HTERT RPE-1 (cell line): Measurements from ENCODE around the gene MAP1LC3B.

Source experiments
- in situ Hi-C: fragments of 300-500 bp; cut with MboI; formaldehyde crosslinking; loops from 4 replicates; pipeline ENCODE4 v1.14.3; 2020; ENCODE audit warnings: low sequenced_read_pairs

MAP1LC3B gene

DNA sequence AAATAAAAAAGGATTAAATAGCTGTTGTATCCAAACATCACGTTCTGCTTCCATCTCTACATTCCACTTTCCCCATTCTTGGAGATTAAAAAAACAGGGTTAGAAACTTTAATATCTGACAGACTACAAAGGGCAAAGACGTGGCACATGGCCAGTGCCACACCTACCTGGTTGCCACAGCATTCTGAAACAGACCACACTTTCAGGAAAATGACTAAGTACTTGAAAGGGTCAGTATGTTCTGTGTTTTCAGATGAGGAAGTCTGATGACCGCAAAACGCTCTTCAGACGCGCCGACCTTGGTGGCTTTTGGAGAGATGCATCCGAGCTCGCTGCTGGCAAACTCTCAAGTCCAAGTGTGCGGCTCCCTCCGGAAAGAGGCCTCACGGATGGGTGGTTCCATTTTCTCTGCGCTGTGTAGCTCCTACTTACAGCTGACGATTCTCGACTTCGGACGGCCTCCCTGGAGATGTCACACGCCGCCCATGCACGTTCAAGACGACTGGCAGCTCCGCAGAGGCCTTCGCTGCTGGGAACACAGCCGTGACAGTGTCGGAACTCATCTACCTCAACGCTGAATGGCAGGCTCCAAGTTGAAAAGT, 15.5 kb downstream of the MAP1LC3B start:
- in situ Hi-C loops, result no loop called here

DNA sequence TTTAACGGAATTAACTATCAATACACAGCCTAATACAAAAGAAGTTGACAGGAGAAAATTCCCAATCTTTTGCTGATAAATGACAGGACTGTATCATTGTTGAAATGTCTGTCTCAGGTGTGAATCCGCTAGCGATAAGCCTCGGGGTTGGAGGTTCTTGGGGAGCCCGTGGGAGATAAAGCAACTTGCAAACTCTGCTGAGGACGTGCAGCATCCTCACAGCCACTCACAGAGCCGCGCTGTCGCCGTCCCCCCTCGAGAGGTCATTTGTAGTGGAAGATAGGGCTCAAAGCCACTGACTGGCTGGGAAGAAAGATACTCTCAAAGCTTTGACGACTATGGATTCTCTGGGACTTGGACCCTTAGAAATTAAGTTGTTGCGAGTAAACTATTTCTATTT, 17.0 kb downstream of the MAP1LC3B start:
- in situ Hi-C loops, result no loop called here

DNA sequence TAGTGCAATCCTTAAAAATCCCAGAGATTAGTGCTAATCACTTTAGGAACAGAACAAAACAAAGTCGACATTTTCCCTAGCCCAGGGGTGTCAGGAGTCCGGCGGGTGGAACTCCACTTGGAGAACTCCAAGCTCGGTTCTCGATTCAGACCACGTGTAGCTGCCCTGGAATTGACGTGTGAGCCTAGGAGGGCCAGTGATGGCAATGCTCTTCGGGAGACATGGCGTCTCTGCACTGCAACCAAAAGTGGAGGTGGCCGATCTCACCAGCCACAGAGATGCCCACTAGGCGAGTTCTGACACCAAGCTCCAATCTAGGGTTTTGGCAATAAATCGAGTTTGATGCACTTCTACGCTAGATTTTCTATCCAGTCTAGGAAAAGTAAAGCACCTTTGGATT, 17.6 kb downstream of the MAP1LC3B start:
- in situ Hi-C loops, result no loop called here

DNA sequence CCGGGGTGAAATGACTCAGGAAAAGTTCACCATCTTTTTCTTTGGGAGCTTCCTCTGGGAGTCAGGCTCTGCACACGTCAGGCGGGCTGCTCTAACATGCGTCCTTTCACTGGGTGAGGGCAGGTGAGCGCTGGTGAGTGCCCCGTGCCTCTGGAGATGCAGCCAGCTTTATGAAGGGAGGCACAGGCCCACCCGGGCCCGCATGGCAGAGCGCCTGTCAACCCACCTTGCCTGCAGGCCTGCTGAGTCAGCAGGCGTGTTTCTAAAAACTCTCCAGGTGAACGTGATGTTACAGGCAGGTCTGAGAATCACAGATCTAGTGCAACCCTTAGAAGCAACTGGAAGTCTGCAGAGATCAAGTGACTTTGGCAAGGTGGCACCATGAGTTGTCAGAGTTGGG, 18.4 kb downstream of the MAP1LC3B start:
- in situ Hi-C loops, result no loop called here

DNA sequence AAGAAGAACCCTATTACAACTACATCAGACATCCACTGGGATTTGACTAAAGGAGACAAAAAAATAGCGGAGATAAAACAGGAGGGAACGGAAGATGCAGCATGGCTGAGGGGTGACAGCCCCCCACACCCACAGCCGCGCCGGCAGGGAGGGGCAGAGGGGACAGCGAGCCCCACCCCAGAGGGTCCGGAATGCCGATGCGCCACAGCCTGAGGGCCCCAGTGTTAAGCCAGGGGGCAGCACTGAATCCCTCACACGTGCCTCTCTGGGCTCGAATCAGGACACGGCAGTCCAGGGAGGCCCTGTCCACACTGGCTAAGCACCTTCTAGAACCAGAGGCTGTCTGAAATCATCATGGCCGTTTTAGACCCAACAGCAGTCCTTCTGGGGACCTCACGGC, 18.8 kb downstream of the MAP1LC3B start:
- in situ Hi-C loops, result no loop called here

DNA sequence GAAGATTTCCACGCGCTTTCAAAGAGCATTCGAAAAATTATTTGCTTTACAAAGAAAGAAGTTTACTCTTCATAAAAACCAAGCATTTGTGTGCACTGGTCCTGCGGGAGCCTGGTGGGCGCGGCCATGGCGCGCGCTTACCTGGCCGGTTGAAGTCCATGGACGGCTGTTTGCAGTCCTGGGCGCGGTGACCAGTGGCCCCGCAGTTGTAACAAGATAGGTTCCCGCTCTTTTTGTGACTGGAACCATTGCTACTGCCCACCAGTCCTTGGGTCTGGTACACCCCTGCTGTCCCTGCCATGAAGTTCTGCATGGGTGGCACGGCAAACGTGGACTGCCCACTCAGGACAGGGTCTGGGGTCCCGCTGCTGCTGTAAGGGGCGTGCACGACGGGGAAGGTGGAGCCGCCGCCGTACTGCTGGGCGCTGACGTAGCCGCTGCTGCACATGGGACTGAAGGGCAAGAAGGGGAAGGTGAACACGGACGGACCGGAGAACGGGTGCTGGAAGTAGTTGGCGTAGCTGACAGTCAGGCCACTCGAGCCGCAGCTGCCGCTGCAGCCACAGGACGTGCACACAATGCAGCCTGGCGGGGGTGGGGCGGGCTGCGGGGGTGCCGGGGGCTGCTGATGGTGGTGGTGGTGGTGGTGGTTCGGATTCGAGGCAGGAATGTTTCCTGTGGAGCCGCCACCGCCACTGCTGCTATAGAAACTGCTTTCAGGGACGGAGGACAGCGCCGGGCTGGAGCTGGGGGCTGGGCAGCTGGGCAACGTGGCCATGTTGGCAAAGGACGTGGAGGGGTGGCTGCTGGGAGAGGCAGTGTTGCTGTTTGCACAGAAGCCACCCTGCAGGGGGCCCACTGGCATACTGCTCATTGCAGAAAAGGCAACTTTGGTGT, 19.5 kb downstream of the MAP1LC3B start:
- in situ Hi-C loops, result no loop called here

DNA sequence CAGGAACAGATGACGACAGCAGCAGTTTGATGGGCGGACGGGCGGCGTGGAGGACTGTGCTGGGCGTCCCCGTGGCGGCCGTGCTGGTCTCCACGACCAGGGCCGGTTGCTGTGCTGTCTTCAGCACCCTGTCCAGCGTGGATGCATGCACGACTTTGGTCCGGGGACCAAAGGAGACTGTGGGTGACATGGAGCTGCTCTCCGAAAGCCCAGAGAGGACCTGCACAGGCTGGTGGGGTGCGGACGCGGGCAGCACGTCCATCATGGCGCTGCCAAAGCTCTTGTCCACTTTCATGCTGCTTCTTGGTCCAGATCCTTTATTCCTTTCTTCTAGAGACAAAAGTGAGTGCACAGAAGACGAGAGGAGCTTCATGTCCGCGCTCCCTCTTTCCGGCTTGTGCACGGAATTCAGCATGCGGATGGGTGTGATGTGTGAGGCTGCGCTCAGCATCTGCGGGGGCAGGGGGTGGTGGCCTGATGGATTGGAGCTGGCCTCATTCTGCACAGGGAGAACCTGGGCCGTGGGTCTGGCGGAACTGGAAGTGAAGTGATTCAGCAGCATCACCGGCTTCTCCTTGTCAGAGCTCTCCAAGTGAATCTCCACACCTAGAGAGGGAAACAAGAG, 20.3 kb downstream of the MAP1LC3B start:
- in situ Hi-C loops, result no loop called here

DNA sequence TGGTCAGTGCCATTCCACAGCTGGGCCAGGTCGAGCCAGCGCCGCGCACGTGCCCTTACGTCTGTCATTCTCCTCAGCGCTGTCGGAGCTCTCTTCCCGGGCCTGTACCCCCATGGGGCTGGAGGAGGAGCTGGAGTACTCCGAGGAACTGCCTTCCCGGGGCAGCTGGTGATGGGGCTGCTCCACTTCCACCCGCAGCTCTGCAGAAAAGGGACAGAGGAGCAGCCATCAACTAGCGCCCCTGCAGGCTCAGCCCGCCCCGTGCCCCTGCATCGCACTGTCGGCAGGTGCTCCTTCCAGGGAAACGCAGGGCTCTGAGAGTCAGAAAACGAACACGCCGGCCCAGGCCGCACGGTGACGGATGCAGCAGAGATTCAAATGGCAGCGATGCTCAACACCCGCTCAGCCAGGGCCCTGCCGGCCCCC, 20.9 kb downstream of the MAP1LC3B start:
- in situ Hi-C loops, result no loop called here

DNA sequence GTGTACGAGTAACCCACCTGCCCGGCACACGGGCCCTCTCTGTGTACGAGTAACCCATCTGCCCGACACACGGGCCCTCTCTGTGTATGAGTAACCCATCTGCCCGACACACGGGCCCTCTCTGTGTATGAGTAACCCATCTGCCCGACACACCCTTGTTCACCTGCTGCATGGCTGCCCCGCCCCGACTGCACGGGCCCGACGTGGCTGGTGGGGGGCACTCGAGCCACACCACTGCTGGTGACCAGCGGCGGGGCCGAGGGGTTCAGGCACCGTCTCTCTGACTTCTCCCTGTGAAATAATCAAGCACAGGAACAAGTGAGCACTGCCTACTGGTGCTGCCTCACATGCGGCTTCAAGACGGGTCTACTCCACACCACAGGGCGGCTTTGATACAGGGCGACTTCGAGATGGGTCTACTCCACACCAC, 22.1 kb downstream of the MAP1LC3B start:
- in situ Hi-C loops, result no loop called here

DNA sequence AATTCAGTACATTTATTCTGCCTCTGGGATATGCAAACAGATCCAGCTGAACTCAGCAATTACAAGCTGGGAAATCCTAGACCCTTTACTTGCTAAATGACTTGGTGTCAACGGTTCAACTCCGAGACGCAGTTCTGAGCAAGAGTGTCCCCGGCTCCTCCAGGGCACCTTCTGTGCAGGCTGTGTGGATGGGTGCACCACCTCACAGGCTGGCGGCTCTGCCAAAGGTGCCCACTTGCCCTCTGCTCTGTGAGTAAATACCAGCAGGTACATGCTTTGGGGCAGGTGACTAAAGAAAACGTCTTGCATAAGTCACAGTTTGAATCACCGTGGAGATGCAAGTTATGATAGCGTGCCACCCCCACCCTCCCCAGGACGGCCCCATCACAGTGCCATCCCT, 23.3 kb downstream of the MAP1LC3B start:
- in situ Hi-C loops, result no loop called here

DNA sequence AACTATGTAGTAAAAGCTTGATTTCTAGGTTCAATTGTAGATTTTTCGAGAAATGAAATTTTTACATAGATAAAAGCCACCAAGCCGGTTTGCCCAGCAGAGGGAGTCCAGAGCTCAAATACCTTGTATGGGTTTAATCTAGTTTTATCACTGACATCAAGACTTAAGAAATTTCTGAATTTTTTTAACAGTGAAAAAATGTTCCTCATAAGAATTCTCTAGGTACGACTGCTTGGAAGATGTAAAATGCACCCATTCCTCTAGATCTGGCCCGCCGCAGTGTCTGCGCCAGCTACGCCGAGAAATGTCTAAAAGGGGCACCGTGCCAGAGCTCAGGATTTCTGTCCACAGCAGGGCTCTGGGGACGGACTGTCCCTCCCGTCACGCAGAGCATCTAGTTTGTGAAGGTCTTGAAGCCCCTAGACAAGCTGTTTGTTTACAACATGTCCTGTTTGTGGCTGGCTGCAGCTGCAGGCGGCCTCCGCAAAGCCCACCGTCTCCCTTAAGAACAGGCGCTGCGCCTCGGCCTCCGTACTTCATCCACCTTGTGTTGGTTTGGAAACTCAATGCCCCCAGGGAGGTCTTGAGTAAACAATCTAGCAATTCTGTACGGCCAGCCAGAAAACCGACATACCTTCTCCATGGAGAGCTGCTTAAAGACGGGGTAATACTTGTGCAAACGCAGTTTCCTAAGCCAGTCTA, 24.8 kb downstream of the MAP1LC3B start:
- in situ Hi-C loops, result no loop called here

DNA sequence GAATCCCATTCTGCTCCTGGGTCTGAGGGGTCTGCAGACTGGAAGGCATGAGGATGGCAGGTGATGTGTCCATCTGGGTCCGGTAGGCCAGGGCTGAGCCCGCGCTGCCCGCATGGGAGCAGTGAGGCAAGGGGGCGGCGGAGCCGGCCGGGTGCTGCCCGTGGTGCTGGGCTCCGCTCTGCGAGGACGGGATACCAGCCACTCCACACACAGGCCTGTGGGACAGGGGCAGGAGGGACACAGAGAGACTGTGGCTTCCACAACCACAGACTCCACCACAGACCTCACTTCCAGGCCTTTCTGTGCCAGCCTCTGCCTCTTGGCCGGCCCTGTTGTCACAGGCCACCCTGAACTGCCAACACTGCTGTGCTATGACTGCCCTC, 25.4 kb downstream of the MAP1LC3B start:
- in situ Hi-C loops, result no loop called here

DNA sequence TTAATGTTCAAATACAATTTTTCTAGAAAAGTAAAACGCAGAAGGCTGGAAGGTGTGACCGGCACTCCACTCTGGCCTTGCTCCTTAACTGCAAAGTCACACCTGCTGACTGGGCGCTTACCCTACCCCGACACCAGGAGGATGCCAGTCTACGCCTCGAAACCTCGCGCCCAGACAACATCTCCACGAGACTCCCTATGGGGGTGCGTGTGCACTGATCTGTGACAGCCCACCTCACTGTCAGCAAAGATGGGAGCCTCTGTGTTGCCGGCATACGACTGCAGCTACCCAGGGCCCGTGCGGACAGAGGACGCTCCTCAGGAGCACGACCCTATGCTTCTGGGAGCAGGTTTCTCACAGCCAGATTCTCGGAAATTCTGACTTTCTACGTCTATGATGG, 26.1 kb downstream of the MAP1LC3B start:
- in situ Hi-C loops, result no loop called here

DNA sequence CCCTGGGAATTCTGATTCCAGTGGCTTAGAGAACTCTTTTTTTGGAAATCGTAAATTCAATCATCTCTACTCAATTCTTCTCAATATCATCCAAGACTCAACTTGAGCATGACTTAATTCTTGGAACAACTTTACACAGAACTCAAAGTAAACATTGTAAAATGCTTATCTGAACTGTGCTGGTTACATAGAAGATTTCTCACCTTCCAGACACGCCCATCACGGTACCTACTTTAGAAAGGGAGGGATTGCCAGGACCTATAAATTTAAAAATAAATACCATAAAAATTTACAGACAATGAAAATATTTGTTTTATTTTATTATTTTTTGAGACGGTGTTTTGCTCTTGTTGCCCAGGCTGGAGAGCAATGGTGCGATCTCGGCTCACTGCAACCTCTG, 26.5 kb downstream of the MAP1LC3B start:
- in situ Hi-C loops, result no loop called here

DNA sequence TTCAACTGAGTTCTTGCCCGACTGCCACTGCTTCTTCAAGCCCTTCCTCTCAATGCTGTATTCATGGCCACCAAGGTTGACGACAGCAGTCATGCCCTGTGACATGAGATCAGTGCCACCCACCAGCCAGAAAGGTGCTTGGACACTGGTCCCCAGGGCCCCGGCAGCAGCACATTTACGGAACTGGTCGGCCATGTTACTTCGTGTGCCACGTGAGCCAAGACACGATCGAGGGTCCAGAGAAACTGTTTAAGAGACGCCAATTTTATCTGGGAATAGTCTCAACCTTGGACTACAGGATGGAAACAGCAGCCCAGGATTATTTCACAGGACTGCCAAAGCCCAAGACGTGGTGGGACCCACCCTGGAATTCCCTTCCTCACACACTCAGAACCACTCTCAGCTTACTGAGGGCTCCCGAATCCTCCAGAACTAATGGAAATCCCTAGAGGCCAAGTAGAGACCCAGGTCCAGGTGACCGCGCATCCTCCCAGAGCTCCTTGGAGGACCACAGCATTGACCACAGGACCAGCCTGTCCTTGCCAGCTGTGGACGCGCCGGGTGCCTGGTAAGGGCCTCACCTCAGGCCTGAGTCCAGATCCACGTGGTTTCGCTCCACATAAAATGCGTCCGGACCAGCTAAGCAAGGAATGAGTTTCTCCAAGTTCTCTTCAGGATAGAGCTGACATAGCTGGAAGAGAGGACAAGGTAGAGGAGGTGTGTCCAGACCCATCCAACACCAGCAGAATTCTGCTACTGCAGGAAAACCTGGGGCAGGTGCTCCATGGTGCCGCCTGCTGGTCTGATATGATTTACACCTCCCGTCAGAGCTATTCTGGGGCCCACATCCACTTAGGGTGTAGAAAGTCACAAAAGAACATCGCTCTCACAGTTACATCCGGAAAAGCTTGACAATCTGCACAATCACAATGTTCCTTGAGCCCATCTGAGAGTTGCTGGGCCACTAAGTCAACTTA, 28.2 kb downstream of the MAP1LC3B start:
- in situ Hi-C loops, result no loop called here

DNA sequence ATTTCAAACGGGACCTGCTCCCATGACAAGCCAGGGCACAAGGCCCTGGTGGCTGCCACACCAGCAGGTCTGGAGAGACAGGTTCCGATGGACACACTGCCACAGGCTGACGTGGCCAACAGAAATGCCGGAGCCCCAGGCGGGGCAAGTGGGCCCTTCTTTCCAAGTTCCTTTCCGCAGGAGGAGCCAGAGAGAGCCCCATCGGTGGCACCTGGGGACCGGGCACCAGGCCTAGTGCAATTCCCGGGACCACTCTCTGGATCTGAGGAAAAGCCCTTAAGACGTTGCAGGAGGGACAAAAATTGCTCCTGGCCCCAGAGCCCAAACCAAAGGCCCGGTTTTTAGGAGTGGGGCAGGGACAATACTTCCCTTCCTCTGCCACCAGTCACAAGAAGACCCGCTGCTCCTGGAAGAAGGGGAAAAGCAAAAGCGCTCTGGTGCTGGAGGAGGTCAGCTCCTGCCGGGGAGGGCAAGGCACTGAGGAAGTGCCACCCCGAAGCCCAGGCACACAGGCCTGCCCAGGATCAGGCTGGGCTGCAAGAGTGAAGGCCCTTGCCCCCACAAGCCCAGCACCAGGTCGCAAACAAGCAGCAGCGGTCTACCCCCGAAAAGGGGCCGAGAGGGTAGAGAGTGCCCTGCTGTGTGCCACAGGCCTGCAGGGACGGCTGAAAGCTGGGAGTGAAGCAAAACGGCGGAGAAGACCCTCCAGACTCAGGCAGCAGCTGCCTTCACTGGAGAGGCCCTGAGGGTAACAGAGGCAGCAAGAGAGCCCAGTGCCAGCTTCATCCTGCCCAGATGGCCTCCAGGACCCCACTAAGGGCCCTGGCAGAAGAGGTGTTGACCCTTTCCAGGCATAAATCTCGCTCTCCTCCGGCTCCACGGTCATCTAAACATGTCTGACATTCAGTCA, 29.1 kb downstream of the MAP1LC3B start:
- in situ Hi-C loops, result no loop called here

DNA sequence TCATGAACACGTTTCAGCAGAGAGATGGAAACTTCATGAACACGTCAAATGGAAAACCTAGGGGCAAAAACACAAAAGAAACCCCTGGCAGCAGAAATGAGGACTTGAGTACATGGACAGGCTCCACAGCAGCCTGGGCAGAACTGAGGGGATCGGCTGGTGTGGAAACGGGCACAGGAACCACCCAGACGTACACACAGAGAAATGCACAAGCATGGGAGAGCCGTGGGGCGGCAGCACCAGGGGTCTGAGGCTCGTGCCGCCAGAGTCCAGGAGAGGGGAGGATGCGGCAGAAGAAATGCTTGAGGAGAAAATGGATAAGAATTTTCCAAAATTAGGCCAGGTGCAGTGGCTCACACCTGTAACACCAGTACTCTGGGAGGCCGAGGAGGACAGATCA, 30.0 kb downstream of the MAP1LC3B start:
- in situ Hi-C loops, result no loop called here

DNA sequence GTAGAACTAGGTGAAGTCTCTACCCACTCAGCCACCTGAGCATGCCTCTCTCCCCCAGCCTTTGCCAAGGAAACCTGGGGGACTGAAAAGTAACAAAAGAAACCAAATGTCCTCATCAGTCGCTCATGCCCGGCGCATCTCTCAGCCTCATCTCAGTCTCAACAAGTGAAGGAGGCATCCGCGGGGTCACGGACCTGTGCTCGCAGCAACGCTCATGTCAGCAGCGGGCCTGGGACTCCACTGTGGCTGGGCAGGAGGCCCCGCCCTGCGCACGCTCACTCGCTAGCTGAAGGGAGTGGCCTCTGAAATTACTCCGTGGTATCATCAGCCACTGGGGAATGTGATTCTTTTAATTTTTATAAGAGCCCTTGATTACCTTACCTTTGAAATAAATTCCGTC, 31.3 kb downstream of the MAP1LC3B start:
- in situ Hi-C loops, result no loop called here

DNA sequence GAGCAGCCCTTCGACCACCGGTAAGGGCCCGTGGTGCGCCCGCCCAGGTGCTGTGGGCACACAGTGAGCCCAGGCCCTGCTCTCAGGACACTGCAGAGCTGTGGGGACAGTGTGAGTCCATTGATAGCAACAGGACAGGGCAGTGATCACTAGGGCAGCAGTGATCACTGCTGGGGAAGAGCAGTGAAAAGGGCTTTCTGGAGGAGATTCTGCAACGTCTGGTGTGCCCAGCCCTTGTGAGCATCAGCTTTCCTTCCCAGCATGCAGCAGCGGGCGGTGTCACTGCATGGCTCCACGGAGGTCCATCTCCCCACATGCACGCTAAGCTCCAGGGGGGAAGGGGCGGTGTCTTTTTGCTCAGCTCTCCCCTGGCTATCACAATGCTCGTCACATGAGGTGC, 32.1 kb downstream of the MAP1LC3B start:
- in situ Hi-C loops, result no loop called here
